ENCODE data around the gene NANP. TPM values are rescaled to one million over a fixed set of nuclear protein-coding genes. Genes with fewer than 3 reads are reported as not detected.

NANP gene
- total and polyA plus RNA-seq, 2 of the 13 experiments (the other 11 are each of a cell fraction or from before 2014, with no cell fraction given), result 8.9 to 21.5 TPM

GRCh38 chr20:25584905-25585704, 38.7 kb downstream of the NANP start, which contains the start of gene NINL (continued):
- no peak for TF ChIP-seq ZNF292 (CRISPR knock-in tag; IDR thresholded peaks at IDR 0.05; ENCODE audit: borderline replicate concordance, low read depth)
- TF ChIP-seq ARID3A (IDR thresholded peaks at IDR 0.05; ENCODE audit: low read depth, low read length), result no peak
- TF ChIP-seq ZNF446 (CRISPR knock-in tag; IDR thresholded peaks at IDR 0.05), result peak; percentile 96
- peak; percentile 78 for TF ChIP-seq DRAP1 (CRISPR knock-in tag; IDR thresholded peaks at IDR 0.05)
- TF ChIP-seq CBX1 (IDR thresholded peaks at IDR 0.05; ENCODE audit: low read depth), result peak; percentile 22
- peak; percentile 59; the same call in 1 of the 2 replicates for TF ChIP-seq ZBTB7B (CRISPR knock-in tag; IDR thresholded peaks at IDR 0.05)
- 0 out of 2 replicates have a peak, but pooled peaks have one; percentile 1 for TF ChIP-seq AHDC1 (CRISPR knock-in tag; IDR thresholded peaks at IDR 0.05; ENCODE audit: borderline replicate concordance)
- TF ChIP-seq ZNF883 (CRISPR knock-in tag; IDR thresholded peaks at IDR 0.05; ENCODE audit: not compliant biosample characterization), result peak; percentile 88
- peak; percentile 58; the same call in 1 of the 2 replicates for TF ChIP-seq ZNF143 (CRISPR knock-in tag; IDR thresholded peaks at IDR 0.05)
- TF ChIP-seq HINFP (CRISPR knock-in tag; IDR thresholded peaks at IDR 0.05; ENCODE audit: low read depth), result no peak
- peak; percentile 74; the same call in 1 of the 2 replicates for TF ChIP-seq ZNF230 (CRISPR knock-in tag; IDR thresholded peaks at IDR 0.05)
- 0 out of 2 replicates have a peak, but pooled peaks have one; percentile 89 for TF ChIP-seq ZC3H4 (CRISPR knock-in tag; IDR thresholded peaks at IDR 0.05; ENCODE audit: borderline replicate concordance)
- peak; percentile 97 for TF ChIP-seq ZNF773 (CRISPR knock-in tag; IDR thresholded peaks at IDR 0.05; ENCODE audit: borderline replicate concordance)
- no peak; the same call in none of the 2 replicates for TF ChIP-seq ZNF280B (CRISPR knock-in tag; IDR thresholded peaks at IDR 0.05; ENCODE audit: borderline replicate concordance)
- TF ChIP-seq KLF13 (CRISPR knock-in tag; IDR thresholded peaks at IDR 0.05), result peak; percentile 27; the same call in 1 of the 2 replicates
- no peak for TF ChIP-seq ZNF841 (CRISPR knock-in tag; IDR thresholded peaks at IDR 0.05; ENCODE audit: borderline replicate concordance)
- TF ChIP-seq CREB1 (IDR thresholded peaks at IDR 0.05), result no peak
- no peak for TF ChIP-seq CREB1 (CRISPR knock-in tag; IDR thresholded peaks at IDR 0.05)

All from HepG2 (cell line).